ENCODE measurements around the gene VENTX. TPM values are rescaled to one million over a fixed set of nuclear protein-coding genes. Genes with fewer than 3 reads are reported as not detected.

VENTX gene
- total RNA-seq (ENCODE audit: low replicate concordance), result not detected in 2 replicates

GRCh38 chr10:133237588-133238465 lies at the start of gene VENTX:
Gene VENTX (plus strand): TSS chr10:133237855. CDS start chr10:133237915, 60 bp downstream.
- DNase-seq (ENCODE audit: low read depth), result no peak
- H3K4me3 ChIP-seq (ENCODE audit: low read depth, low read length), result no peak within 1 kb of the TSS
- no peak for TF ChIP-seq CTCF (IDR thresholded peaks at IDR 0.05; ENCODE audit: insufficient read depth, low read length)

GRCh38 chr10:133187906-133188681 lies 49.6 kb upstream of the VENTX start:
- DNase-seq (ENCODE audit: low read depth), result no peak
- TF ChIP-seq CTCF (IDR thresholded peaks at IDR 0.05; ENCODE audit: insufficient read depth, low read length), result no peak
- H3K4me3 ChIP-seq (ENCODE audit: low read depth, low read length), result no peak overlapping the region

- no peak for DNase-seq (ENCODE audit: low read depth)
- no peak overlapping the region for H3K4me3 ChIP-seq (ENCODE audit: low read depth, low read length)
- TF ChIP-seq CTCF (IDR thresholded peaks at IDR 0.05; ENCODE audit: insufficient read depth, low read length), result no peak
Observed at GRCh38 chr10:133189256-133189655, 48.4 kb upstream of the VENTX start.

- DNase-seq (ENCODE audit: low read depth), result no peak
- no peak overlapping the region for H3K4me3 ChIP-seq (ENCODE audit: low read depth, low read length)
- no peak for TF ChIP-seq CTCF (IDR thresholded peaks at IDR 0.05; ENCODE audit: insufficient read depth, low read length)
Observed at GRCh38 chr10:133189726-133190125, 47.9 kb upstream of the VENTX start.

DNA sequence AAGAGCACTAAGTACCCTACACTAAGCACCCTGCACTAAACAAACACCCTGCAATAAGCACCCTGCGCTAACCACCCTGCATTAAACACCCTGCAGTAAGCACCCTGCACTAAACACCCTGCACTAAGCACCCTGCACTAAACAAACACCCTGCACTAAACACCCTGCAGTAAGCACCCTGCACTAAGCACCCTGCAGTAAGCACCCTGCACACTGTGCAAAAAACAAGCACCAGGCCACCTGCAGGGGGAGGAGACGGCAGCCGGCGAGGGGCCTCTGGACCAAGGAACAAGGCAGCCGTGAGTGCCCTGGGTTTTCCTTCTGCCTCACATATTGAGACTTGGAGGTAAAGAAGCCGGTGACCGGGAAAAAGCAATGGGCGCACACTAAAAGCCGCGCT lies 47.4 kb upstream of the VENTX start:
- no peak for TF ChIP-seq CTCF (IDR thresholded peaks at IDR 0.05; ENCODE audit: insufficient read depth, low read length)
- no peak for DNase-seq (ENCODE audit: low read depth)
- no peak overlapping the region for H3K4me3 ChIP-seq (ENCODE audit: low read depth, low read length)

DNA sequence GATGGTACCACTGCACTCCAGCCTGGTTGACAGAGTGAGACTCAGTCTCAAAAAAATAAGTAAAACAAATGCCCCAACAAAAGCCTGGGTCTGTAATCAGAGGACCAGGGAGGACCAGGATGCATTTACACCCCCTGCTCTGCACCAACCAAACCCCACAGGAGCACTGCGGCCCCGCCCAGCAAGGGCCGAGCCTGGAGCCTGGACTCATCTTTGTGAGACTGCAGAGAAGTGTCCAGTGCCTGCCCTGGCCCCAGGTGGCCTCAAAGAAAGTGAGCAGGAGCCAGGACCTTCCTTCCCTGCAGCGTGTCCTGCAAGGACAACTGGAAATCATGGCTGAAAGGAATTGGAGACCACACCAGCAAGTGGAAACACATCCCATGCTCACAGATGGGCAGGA lies 46.0 kb upstream of the VENTX start:
- DNase-seq (ENCODE audit: low read depth), result no peak
- TF ChIP-seq CTCF (IDR thresholded peaks at IDR 0.05; ENCODE audit: insufficient read depth, low read length), result no peak
- no peak overlapping the region for H3K4me3 ChIP-seq (ENCODE audit: low read depth, low read length)
